ENCODE results near the gene FBXO5. TPM values are rescaled to one million over a fixed set of nuclear protein-coding genes. Genes with fewer than 3 reads are reported as not detected.

FBXO5 gene
- total and polyA plus RNA-seq, 9 of the 15 experiments (the other 6 are each of a cell fraction or from before 2014, with no cell fraction given) = 17.8 to 89.3 (median 62.9) TPM

- TF ChIP-seq, protein P1, sequence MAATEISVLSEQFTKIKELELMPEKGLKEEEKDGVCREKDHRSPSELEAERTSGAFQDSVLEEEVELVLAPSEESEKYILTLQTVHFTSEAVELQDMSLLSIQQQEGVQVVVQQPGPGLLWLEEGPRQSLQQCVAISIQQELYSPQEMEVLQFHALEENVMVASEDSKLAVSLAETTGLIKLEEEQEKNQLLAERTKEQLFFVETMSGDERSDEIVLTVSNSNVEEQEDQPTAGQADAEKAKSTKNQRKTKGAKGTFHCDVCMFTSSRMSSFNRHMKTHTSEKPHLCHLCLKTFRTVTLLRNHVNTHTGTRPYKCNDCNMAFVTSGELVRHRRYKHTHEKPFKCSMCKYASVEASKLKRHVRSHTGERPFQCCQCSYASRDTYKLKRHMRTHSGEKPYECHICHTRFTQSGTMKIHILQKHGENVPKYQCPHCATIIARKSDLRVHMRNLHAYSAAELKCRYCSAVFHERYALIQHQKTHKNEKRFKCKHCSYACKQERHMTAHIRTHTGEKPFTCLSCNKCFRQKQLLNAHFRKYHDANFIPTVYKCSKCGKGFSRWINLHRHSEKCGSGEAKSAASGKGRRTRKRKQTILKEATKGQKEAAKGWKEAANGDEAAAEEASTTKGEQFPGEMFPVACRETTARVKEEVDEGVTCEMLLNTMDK (IDR thresholded peaks at IDR 0.05; ENCODE audit: borderline replicate concordance, insufficient read depth, low read depth, low read length, poor library complexity, severe bottlenecking) = no peak
- TF ChIP-seq EP400 (IDR thresholded peaks at IDR 0.05) = peak; percentile 7
- TF ChIP-seq TCFL5 (CRISPR knock-in tag; conservative IDR thresholded peaks at IDR 0.05) = no peak
- peak; percentile 80 for TF ChIP-seq RBM22 (IDR thresholded peaks at IDR 0.05; ENCODE audit: low read depth, low read length, poor library complexity, severe bottlenecking)
- TF ChIP-seq ZNF23 (CRISPR knock-in tag; IDR thresholded peaks at IDR 0.05) = no peak
- TF ChIP-seq ZNF75A (CRISPR knock-in tag; IDR thresholded peaks at IDR 0.05) = no peak
- TF ChIP-seq RBM34 (IDR thresholded peaks at IDR 0.05; ENCODE audit: borderline replicate concordance, insufficient read depth, low read length) = peak; percentile 27; the same call in 1 of the 2 replicates
Measured at GRCh38 chr6:152981989-152982903, 595 bp downstream of the FBXO5 start (continued).
